Tibial artery (tissue), 4 donors: ENCODE measurements around the gene SGMS2.

Experiments
- DNase-seq, 2 donors: peaks; one replicate each; pipeline ENCODE4 v3.0.0-alpha.2; 2019
- H3K27ac ChIP-seq, 2 donors: fragments of 200-600 bp; sonication (generic) in 1 of 2; 1 replicate in 1 of 2; 2 replicates in 1 of 2; pipeline ENCODE4 v1.5.1; 2018 to 2019; ENCODE audit warnings: mild to moderate bottlenecking in 1 of 2
- H3K27me3 ChIP-seq, 2 donors: fragments of 200-600 bp; sonication (generic) in 1 of 2; one replicate each; pipeline versions ENCODE4 v1.5.1 to v1.6.0; 2016 to 2019
- H3K36me3 ChIP-seq, 3 donors: fragments of 200-600 bp; sonication (generic) in 2 of 3; one replicate each; pipeline ENCODE4 v1.5.1; 2016 to 2019; ENCODE audit warnings: mild to moderate bottlenecking in 2 of 3
- H3K4me1 ChIP-seq, 4 donors: fragments of 200-600 bp; sonication (generic) in 2 of 4; 1 replicate in 3 of 4; 2 replicates in 1 of 4; pipeline ENCODE4 v1.5.1; 2016 to 2019
- H3K4me3 ChIP-seq, 2 donors: fragments of 200-600 bp; sonication (generic) in 1 of 2; 1 replicate in 1 of 2; 2 replicates in 1 of 2; pipeline ENCODE4 v1.5.1; 2018 to 2019; ENCODE audit warnings: mild to moderate bottlenecking in 2 of 2
- H3K9me3 ChIP-seq, 3 donors: fragments of 200-600 bp; sonication (generic) in 1 of 3; one replicate each; pipeline ENCODE4 v1.5.1; 2016 to 2019
- intact Hi-C: fragments of 100-400 bp; cut with DNase I; formaldehyde crosslinking; loops from one replicate; pipeline ENCODE4 v1.15.0; 2023; ENCODE audit warnings: low total_unique reads
- TF ChIP-seq, protein P1 (sequence below), 2 experiments: fragments of 200-600 bp in 1 of 2; fragments of 450-650 bp in 1 of 2; IDR thresholded peaks; one replicate each; pipeline ENCODE4 v1.5.1; 2017 to 2019; ENCODE audit warnings: antibody characterized with exemption in 2 of 2, mild to moderate bottlenecking in 1 of 2, moderate library complexity in 1 of 2

Gene SGMS2

DNA sequence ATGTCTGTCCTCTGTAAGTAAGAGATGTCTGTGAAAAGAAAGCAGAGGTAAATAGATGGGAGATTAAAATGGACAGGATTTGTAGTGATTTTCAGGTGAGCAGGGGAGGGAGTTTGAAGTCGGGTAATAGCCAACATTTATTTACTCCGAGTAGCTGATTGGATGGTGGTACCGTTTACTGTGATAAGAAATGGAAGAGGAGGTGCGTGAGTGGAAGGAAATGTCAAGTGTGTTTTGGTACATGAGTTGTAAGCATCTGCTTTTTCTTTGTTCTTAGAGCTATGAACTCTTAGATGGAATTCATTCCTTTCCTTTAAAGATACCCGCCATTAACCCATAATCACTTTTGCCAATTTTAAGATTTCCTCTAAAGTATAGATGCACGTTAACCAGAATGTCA, 45.5 kb downstream of the SGMS2 start:
- no peak overlapping the region for H3K4me3 ChIP-seq

DNA sequence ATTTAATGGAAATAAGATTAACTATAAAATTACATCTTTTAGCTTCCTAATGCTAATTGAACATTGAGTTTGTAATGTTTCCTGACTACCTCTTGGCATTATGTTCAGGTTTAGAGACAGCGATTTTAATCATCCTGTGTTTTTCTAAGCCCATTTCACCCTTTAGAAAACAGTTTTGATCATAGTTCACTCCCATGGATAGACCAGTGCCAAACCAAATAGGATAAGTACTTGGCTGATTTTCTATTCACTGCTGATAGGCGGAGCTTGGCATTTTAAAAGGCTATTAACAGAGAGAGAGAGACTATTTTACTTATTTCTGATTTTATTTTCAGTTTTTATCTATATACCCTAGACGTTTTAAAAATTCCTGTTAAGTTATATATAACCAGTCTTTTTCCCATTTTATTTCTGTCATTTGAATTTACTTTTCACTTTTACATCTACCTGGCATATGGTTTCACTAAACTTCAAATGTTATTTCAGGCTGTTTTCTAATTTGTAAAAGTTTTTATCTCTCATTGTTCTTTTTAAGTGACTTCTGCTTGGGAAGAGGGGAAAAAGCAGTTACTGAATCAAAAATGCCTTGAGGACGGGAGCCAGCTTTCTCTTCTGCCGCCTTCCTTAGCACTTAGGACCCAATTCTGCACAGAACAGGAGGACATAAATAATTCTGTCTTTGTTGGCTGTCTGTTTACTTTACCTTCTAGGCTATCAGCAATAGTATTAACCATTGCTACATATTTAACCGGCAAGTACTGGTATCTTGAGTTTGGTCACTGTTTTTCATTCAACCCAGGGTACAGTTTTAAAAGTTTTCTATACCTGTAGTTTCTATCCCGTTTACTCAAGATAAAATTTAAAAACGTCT, 46.4 kb downstream of the SGMS2 start:
- Histone ChIP-seq H3K27ac (peak overlapping the region; percentile 17 to 36), H3K36me3 (no peaks in the 10 kb centered on the region), H3K4me1 (peaks cover 0 to 11% (median 5%) of the 10 kb centered on the region in 4 donors), H3K9me3 (no peaks in the 10 kb centered on the region), H3K4me3 (peak overlapping the region; percentile 30 to 36), H3K27me3 (no peaks in the 10 kb centered on the region)
- DNase-seq: no peak
- intact Hi-C loops: no loop called here
- TF ChIP-seq, protein P1, sequence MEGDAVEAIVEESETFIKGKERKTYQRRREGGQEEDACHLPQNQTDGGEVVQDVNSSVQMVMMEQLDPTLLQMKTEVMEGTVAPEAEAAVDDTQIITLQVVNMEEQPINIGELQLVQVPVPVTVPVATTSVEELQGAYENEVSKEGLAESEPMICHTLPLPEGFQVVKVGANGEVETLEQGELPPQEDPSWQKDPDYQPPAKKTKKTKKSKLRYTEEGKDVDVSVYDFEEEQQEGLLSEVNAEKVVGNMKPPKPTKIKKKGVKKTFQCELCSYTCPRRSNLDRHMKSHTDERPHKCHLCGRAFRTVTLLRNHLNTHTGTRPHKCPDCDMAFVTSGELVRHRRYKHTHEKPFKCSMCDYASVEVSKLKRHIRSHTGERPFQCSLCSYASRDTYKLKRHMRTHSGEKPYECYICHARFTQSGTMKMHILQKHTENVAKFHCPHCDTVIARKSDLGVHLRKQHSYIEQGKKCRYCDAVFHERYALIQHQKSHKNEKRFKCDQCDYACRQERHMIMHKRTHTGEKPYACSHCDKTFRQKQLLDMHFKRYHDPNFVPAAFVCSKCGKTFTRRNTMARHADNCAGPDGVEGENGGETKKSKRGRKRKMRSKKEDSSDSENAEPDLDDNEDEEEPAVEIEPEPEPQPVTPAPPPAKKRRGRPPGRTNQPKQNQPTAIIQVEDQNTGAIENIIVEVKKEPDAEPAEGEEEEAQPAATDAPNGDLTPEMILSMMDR (IDR thresholded peaks at IDR 0.05): no peak

More for the DNA sequence above, 45.5 kb downstream of the SGMS2 start:
- Histone ChIP-seq H3K9me3 (no peaks in the 10 kb centered on the region), H3K27ac (no peak overlapping the region), H3K36me3 (no peaks in the 10 kb centered on the region), H3K27me3 (no peaks in the 10 kb centered on the region), H3K4me1 (peaks cover 0 to 11% (median 5%) of the 10 kb centered on the region in 4 donors)
- TF ChIP-seq, protein P1 (IDR thresholded peaks at IDR 0.05): no peak
- DNase-seq: no peak
- intact Hi-C loops: no loop called here

- no peak overlapping the region for H3K4me3 ChIP-seq
- no peaks in the 10 kb centered on the region for H3K27me3 ChIP-seq
- DNase-seq: no peak
- no peak overlapping the region for H3K27ac ChIP-seq
- H3K36me3 ChIP-seq: no peaks in the 10 kb centered on the region
- TF ChIP-seq, protein P1 (IDR thresholded peaks at IDR 0.05): no peak
- no peaks in the 10 kb centered on the region for H3K9me3 ChIP-seq
- H3K4me1 ChIP-seq: peaks cover 0 to 11% (median 5%) of the 10 kb centered on the region in 4 donors
- intact Hi-C loops: no loop called here
Measured at GRCh38 chr4:107874024-107874423, 49.3 kb downstream of the SGMS2 start.

DNA sequence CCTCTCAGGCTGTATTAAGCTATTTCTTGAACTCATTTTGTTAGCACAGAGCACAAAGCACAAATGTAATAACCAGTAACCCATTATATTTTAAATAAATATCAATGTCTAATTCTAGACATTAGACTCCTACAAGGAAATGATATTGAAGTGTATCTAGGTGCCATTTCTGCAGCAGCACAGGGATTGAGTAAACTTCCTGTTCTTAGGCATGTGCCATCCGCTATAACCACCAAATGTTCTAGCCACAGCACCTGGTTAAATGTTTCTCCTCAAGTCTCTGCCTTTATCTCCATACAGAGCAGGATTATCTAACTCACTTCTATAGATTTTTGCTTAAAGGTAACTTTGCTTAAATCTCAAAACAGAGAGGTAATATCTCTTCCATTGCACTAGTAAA, 51.4 kb downstream of the SGMS2 start:
- H3K4me1 ChIP-seq: peaks cover 0 to 6% (median 1%) of the 10 kb centered on the region in 4 donors
- intact Hi-C loops: no loop called here
- TF ChIP-seq, protein P1 (IDR thresholded peaks at IDR 0.05): no peak
- no peak for DNase-seq
- H3K9me3 ChIP-seq: no peaks in the 10 kb centered on the region
- H3K27ac ChIP-seq: no peak overlapping the region
- no peak overlapping the region for H3K4me3 ChIP-seq
- no peaks in the 10 kb centered on the region for H3K36me3 ChIP-seq
- H3K27me3 ChIP-seq: no peaks in the 10 kb centered on the region

DNA sequence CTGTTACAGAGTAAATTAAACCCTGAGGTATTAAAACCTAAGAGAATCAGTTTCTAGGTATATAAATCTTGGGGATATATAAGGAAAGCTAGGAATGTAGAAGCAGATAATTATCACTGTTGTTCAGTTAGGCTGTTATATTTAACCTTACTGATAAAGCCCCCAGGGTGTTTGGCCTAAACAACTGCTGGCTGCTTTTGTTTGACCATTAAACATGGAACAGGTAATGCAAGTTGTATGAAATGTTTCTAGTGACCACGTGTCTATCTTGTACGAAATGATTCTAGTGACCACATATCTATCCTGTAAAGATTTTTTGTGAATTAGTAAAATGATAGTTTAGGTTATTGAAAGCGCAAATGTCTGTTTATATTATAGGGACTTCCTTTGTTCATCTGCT, 52.6 kb downstream of the SGMS2 start:
- intact Hi-C loops: no loop called here
- H3K4me3 ChIP-seq: no peak overlapping the region
- H3K4me1 ChIP-seq: no peaks in the 10 kb centered on the region
- no peaks in the 10 kb centered on the region for H3K27me3 ChIP-seq
- TF ChIP-seq, protein P1 (IDR thresholded peaks at IDR 0.05): no peak
- H3K27ac ChIP-seq: no peak overlapping the region
- H3K36me3 ChIP-seq: no peaks in the 10 kb centered on the region
- H3K9me3 ChIP-seq: no peaks in the 10 kb centered on the region
- DNase-seq: no peak
